ENCODE measurements around the gene ZNF786. TPM values are rescaled to one million over a fixed set of nuclear protein-coding genes. Genes with fewer than 3 reads are reported as not detected.
"Not testable (repeated sequence)": the region's sequence is repeated elsewhere in the genome, so short reads cannot be mapped to it uniquely, and the experiment has no call there.

Gene ZNF786
- total RNA-seq, 2 experiments from 2014 or later: 7.7 to 8.1 TPM

DNA sequence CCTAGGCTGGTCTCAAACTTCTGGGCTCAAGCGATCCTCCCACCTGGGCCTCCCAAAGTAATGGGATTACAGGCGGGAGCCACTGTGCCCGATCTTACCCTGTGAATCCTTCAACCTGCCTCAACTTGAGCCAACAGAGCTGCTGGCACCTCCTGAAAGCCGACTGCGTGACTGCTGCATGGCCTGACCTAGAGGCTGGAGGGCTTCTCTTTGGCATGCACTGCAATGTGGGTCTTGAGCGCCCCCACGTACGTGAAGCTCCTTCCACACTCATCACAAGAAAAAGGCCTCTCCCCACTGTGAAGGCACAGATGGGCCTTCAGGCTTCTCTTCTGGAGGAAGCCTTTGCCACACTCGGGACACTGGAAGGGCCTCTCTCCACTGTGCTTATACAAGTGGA is 12.9 kb upstream of the ZNF786 start:
- POLR2A ChIA-PET: no interaction called here
- H3K27ac Mint-ChIP-seq: no peak overlapping the region
- H3K4me1 Mint-ChIP-seq: no peaks in the 10 kb centered on the region
- CTCF ChIA-PET: interaction anchor here (0.9 to 2.6 kb wide), 2 partner anchors 12 to 22 kb away, joined by 3 to 7 read pairs; no protein-coding TSS in a partner anchor
- H3K27me3 Mint-ChIP-seq: no peaks in the 10 kb centered on the region
- H3K36me3 Mint-ChIP-seq (ENCODE audit: low read depth): no peaks in the 10 kb centered on the region
- no peaks in the 10 kb centered on the region for H3K9me3 Mint-ChIP-seq
- no peak overlapping the region for H3K4me3 Mint-ChIP-seq
- no peak for DNase-seq

DNA sequence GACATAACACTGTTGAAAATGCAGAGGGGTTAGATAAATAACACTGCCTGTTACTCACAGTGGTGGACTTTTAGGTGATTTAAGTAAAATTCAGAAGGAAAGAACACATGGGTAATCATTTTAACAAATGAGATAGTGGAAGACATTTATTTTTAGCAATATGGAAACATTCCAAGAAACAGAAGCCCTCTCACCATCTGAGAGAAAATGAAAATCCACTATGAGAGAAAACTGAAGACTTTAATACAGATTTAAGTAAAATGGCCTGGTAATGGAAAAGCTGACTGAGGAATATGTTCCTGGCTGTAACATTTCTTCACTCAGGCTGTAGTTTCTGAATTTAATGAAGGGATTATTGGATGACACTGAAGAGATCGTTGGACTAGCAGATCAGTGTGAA is 12.1 kb upstream of the ZNF786 start:
- no peak overlapping the region for H3K4me3 Mint-ChIP-seq
- no peaks in the 10 kb centered on the region for H3K4me1 Mint-ChIP-seq
- no peaks in the 10 kb centered on the region for H3K9me3 Mint-ChIP-seq
- no peak for DNase-seq
- ChIA-PET CTCF (no interaction called here), POLR2A (no interaction called here)
- H3K27me3 Mint-ChIP-seq: no peaks in the 10 kb centered on the region
- H3K27ac Mint-ChIP-seq: no peak overlapping the region
- H3K36me3 Mint-ChIP-seq (ENCODE audit: low read depth): no peaks in the 10 kb centered on the region

DNA sequence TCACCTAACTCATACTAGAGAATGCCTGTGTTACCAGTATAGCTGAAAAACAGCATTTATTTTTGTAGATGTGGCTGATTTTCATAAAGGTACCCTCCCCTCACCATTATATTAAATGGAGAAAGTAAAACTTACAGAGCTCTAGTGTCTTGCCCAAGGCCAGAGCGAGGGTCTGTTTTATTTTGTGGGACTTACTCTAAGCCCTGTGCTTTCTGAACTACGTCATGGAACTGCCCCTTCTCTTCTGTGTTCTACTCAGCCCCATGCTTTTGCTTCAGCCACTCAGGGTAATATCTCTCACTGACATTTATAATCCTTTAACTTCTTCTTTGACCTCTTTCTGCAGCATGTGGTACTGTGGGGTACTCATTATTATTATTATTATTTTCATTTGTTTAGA is 10.3 kb upstream of the ZNF786 start:
- no peaks in the 10 kb centered on the region for H3K36me3 Mint-ChIP-seq (ENCODE audit: low read depth)
- H3K9me3 Mint-ChIP-seq: no peaks in the 10 kb centered on the region
- no peaks in the 10 kb centered on the region for H3K4me1 Mint-ChIP-seq
- H3K27ac Mint-ChIP-seq: no peak overlapping the region
- POLR2A ChIA-PET: no interaction called here
- CTCF ChIA-PET: interaction anchor here (0.6 to 1.2 kb wide), 2 partner anchors 93 to 222 kb away, joined by 3 to 4 read pairs; no protein-coding TSS in a partner anchor
- no peak for DNase-seq
- no peaks in the 10 kb centered on the region for H3K27me3 Mint-ChIP-seq
- H3K4me3 Mint-ChIP-seq: no peak overlapping the region

DNA sequence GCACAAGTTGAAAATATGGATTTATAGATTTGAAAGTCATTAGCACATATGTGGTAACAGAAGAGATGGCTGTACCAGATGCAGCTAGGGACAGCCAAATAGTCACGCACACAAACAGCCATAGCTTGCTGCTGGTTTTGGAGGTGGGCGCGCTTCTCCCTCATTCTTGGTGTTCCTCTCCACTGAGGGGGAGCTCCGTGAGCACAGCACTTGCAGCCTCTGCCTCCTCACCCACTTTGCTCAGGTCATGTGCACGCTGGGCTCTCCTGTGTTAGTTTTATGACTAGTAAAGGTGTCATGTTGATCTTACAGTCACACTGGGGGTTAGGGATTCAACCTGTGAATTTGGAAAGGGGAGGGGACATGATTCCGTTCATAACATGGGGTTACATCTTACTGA is 8.5 kb upstream of the ZNF786 start:
- Mint-ChIP-seq H3K27ac (no peak overlapping the region), H3K36me3 (ENCODE audit: low read depth) (no peaks in the 10 kb centered on the region), H3K27me3 (no peaks in the 10 kb centered on the region), H3K4me3 (no peak overlapping the region), H3K9me3 (no peaks in the 10 kb centered on the region), H3K4me1 (no peaks in the 10 kb centered on the region)
- ChIA-PET POLR2A (interaction anchor here (0.6 kb wide), 1 partner anchor 226 kb away, joined by 3 read pairs; no protein-coding TSS in a partner anchor), CTCF (interaction anchor here (0.9 to 2.2 kb wide), 3 partner anchors 10 to 34 kb away, joined by 3 to 7 read pairs (median 3); partner anchors contain the start of gene ZNF425)
- no peak for DNase-seq

DNA sequence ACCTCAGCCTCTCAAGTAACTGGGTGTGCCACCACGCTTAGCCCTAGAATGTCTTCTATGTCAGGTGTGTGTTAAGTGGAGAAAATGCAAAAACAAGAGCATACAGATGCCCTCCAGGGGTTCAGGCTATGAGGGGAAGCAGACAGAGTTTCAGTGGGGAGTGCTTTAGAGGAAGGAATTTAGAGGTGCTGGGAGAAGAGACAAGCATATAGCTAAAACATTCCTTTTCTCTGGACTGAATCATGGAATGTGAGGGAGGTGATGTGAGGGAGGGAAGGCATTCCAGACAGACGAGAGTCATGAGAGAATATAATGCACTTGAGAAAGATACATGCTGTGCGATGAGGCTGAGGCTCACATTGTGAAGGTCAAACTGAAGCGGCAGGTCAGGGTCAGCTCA is 6.6 kb upstream of the ZNF786 start:
- no peaks in the 10 kb centered on the region for H3K27me3 Mint-ChIP-seq
- H3K9me3 Mint-ChIP-seq: no peaks in the 10 kb centered on the region
- H3K4me3 Mint-ChIP-seq: no peak overlapping the region
- H3K27ac Mint-ChIP-seq: no peak overlapping the region
- POLR2A ChIA-PET: no interaction called here
- DNase-seq: no peak
- CTCF ChIA-PET: interaction anchor here (2.2 kb wide), 1 partner anchor 29 kb away, joined by 7 read pairs; the partner anchor contains the start of gene ZNF425
- no peaks in the 10 kb centered on the region for H3K4me1 Mint-ChIP-seq
- H3K36me3 Mint-ChIP-seq (ENCODE audit: low read depth): no peaks in the 10 kb centered on the region

DNA sequence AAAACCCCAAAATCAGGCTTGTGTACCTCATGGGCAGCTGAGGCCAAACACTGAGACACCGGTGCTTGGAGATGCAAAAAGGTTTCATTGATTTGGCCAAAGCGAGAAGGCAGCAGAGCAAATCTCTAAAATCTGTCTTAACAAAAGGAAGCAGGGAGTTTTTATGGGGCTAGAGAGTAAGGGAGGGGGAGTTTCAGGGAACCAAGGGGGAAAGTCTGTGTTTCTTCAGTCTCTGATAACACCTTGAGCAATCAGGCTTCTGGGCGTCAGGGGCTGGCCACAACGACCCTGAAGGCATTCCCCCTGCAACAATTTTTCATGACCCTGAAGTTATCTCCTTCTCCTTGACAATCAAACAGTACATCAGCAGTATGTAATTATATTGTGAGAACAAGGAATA is 2.7 kb upstream of the ZNF786 start:
- no peak for DNase-seq
- no peak overlapping the region for H3K27ac Mint-ChIP-seq
- H3K4me3 Mint-ChIP-seq: no peak overlapping the region
- H3K4me1 Mint-ChIP-seq: peaks cover 8% of the 10 kb centered on the region
- H3K9me3 Mint-ChIP-seq: no peaks in the 10 kb centered on the region
- ChIA-PET POLR2A (no interaction called here), CTCF (interaction anchor here (1.9 kb wide), 1 partner anchor 27 kb away, joined by 4 read pairs; no protein-coding TSS in a partner anchor)
- no peaks in the 10 kb centered on the region for H3K36me3 Mint-ChIP-seq (ENCODE audit: low read depth)
- no peaks in the 10 kb centered on the region for H3K27me3 Mint-ChIP-seq

DNA sequence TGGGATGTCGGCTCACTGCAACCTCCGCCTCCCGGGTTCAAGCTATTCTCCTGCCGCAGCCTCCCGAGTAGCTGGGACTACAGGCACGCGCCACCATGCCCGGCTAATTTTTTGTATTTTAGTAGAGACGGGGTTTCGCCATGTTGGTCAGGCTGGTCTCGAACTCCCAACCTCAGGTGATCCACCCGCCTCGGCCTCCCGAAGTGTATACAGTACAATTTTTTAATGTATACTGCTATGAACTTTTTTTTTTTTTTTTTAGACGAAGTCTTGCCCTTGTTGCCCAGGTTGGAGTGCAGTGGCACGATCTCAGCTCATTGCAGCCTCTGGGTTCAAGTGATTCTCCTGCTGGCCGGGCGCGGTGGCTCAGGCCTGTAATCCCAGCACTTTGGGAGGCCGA is 1.7 kb upstream of the ZNF786 start:
- peak overlapping the region; percentile 62 for H3K27ac Mint-ChIP-seq
- H3K9me3 Mint-ChIP-seq; H3K27me3 Mint-ChIP-seq; H3K36me3 Mint-ChIP-seq (ENCODE audit: low read depth); POLR2A ChIA-PET; DNase-seq: not testable (repeated sequence)
- H3K4me3 Mint-ChIP-seq: peak overlapping the region; percentile 10
- CTCF ChIA-PET: interaction anchor here (0.6 to 1.9 kb wide), 2 partner anchors 26 to 1454 kb away, joined by 4 read pairs; no protein-coding TSS in a partner anchor
- peaks cover 12% of the 10 kb centered on the region for H3K4me1 Mint-ChIP-seq

DNA sequence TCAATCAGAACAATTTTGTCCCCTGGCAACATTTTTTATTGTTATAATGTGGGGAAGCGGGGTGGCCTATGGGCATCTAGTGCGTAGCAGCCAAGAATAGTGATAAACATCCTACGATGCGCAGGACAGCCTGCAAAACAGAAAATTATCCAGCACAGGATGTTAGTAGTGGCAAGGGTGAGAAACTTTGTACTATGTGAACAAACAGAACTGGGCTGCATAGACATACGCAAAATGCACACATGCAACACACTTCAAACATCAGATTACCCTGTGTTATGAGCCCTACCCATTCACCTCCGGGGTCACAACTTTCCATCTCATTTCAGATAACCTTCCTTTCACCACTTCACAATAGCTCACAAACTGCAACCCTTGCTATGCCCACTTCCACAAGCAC is 3.1 kb downstream of the ZNF786 start:
- Mint-ChIP-seq H3K9me3 (peaks cover 18% of the 10 kb centered on the region), H3K36me3 (ENCODE audit: low read depth) (peaks cover 34% of the 10 kb centered on the region), H3K27me3 (no peaks in the 10 kb centered on the region), H3K4me1 (peaks cover 14% of the 10 kb centered on the region), H3K27ac (no peak overlapping the region), H3K4me3 (no peak overlapping the region)
- ChIA-PET POLR2A (no interaction called here), CTCF (interaction anchor here (0.6 to 0.9 kb wide), 3 partner anchors 13 to 22 kb away, joined by 3 to 4 read pairs (median 3); no protein-coding TSS in a partner anchor)
- DNase-seq: no peak

DNA sequence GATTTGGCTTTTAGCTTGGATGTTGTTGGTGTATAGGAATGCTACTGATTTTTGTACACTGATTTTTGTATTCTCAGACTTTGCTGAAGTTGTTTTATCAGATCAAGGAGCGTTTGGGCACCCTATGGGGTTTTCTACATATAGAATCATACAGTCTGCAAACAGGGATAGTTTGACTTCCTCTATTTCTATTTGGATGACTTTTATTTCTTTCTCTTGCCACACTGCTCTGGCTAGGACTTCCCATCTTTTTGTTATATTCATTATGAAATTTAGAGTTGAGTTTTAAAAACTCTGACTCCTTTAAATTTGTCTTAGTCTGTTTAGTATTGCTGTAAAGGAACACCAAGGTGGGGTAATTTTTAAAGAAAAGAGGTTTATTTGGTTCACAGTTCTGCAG is 4.7 kb downstream of the ZNF786 start:
- POLR2A ChIA-PET: no interaction called here
- Mint-ChIP-seq H3K4me1 (peaks cover 10% of the 10 kb centered on the region), H3K36me3 (ENCODE audit: low read depth) (peaks cover 34% of the 10 kb centered on the region), H3K9me3 (peaks cover 18% of the 10 kb centered on the region), H3K4me3 (no peak overlapping the region), H3K27ac (no peak overlapping the region), H3K27me3 (no peaks in the 10 kb centered on the region)
- CTCF ChIA-PET: interaction anchor here (1.3 to 3.7 kb wide), 2 partner anchors 20 to 67 kb away, joined by 3 to 14 read pairs; no protein-coding TSS in a partner anchor
- no peak for DNase-seq

DNA sequence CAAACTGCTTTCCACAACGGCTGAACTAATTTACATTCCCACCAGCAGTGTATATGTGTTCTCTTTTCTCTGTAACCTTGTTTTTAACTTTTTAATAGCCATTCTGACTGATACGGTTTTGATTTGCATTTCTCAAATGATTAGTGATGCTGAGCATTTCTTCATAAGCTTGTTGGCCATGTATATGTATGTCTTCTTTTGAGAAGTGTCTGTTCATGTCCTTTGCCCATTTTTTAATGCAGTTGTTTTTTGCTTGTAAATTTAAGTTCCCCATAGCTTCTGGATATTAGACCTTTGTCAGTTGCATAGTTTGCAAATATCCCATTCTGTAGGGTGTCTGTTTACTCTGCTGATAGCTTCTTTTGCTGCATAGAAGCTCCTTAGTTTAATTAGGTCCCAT is 6.1 kb downstream of the ZNF786 start:
- Mint-ChIP-seq H3K27me3 (no peaks in the 10 kb centered on the region), H3K9me3 (peaks cover 18% of the 10 kb centered on the region), H3K4me1 (peaks cover 6% of the 10 kb centered on the region), H3K27ac (no peak overlapping the region), H3K36me3 (ENCODE audit: low read depth) (peaks cover 35% of the 10 kb centered on the region), H3K4me3 (no peak overlapping the region)
- no peak for DNase-seq
- CTCF ChIA-PET: interaction anchor here (0.6 to 3.7 kb wide), 7 partner anchors 12 to 1855 kb away, joined by 3 to 14 read pairs (median 4); no protein-coding TSS in a partner anchor
- POLR2A ChIA-PET: no interaction called here

DNA sequence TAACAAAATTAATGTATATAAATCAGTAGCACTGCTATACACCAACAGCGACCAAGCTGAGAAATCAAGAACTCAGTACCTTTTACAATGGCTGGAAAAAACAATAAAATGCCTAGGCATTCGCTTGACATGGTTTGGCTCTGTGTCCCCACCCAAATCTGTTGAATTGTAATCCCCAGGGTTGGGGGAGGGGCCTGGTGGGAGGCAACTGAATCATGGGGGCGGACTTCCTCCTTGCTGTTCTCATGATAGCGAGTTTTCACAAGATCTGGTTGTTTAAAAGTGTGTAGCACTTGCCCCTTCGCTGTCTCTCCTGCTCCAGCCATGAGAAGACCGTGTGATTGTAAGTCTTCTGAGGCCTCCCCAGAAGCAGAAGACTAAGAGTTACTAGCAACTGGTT is 8.6 kb downstream of the ZNF786 start:
- Mint-ChIP-seq H3K27me3 (no peaks in the 10 kb centered on the region), H3K27ac (no peak overlapping the region), H3K36me3 (ENCODE audit: low read depth) (peaks cover 33% of the 10 kb centered on the region), H3K4me1 (peaks cover 2% of the 10 kb centered on the region), H3K4me3 (no peak overlapping the region), H3K9me3 (peaks cover 18% of the 10 kb centered on the region)
- POLR2A ChIA-PET: no interaction called here
- DNase-seq: no peak
- CTCF ChIA-PET: interaction anchor here (3.7 kb wide), 1 partner anchor 16 kb away, joined by 14 read pairs; no protein-coding TSS in a partner anchor

DNA sequence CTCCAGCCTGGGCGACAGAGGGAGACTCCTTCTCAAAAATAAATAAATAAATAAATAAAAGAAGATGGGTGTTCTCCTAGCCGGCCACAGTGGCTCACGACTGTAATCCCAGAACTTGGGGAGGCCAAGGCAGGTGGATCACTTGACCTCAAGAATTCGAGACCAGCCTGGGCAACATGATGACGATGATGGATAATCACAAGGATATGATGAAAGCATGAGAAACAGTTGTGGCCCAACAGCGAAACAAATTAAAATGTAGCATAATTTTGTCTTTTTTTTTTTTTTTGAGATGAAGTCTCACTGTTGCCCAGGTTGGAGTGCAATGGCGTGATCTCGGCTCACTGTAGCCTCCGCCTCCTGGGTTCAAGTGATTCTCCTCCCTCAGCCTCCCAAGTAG is 12.9 kb downstream of the ZNF786 start:
- CTCF ChIA-PET: interaction anchor here (3.5 kb wide), 1 partner anchor 12 kb away, joined by 15 read pairs; no protein-coding TSS in a partner anchor
- peaks cover 8% of the 10 kb centered on the region for H3K4me1 Mint-ChIP-seq
- H3K9me3 Mint-ChIP-seq: no peaks in the 10 kb centered on the region
- DNase-seq: no peak
- H3K4me3 Mint-ChIP-seq: no peak overlapping the region
- no peaks in the 10 kb centered on the region for H3K27me3 Mint-ChIP-seq
- peaks cover 16% of the 10 kb centered on the region for H3K36me3 Mint-ChIP-seq (ENCODE audit: low read depth)
- POLR2A ChIA-PET: no interaction called here
- H3K27ac Mint-ChIP-seq: no peak overlapping the region

DNA sequence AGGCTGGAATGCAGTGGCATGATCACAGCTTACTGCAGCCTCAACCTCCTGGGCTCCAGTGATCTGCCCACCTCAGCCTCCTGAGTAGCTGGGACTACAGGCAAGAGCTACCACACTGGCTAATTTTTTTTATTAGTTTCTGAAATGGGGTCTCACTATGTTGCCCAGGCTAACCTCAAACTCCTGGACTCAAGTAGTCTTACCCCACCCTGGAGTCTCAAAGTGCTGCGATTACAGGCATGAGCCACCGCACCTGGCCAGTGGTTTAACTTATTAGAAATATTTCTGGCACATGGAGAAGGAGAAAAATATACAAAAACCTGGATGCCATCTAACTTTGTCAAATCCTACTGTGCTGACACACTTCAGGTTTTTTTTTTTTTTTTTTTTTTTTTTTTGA is 15.2 kb downstream of the ZNF786 start:
- no peak overlapping the region for H3K4me3 Mint-ChIP-seq
- H3K27me3 Mint-ChIP-seq: no peaks in the 10 kb centered on the region
- H3K9me3 Mint-ChIP-seq: no peaks in the 10 kb centered on the region
- no peak for DNase-seq
- H3K36me3 Mint-ChIP-seq (ENCODE audit: low read depth): peaks cover 22% of the 10 kb centered on the region
- peaks cover 8% of the 10 kb centered on the region for H3K4me1 Mint-ChIP-seq
- POLR2A ChIA-PET: no interaction called here
- CTCF ChIA-PET: interaction anchor here (3.5 kb wide), 1 partner anchor 9 kb away, joined by 15 read pairs; no protein-coding TSS in a partner anchor
- H3K27ac Mint-ChIP-seq: no peak overlapping the region

Data from activated CD4-positive, alpha-beta T cell treated with anti-CD3 and anti-CD28 coated beads, Interleukin-2, amount 10 ng/mL, durations not matched to agents 7 days and 5 days (primary cell).